M059J (cell line): ENCODE data around the gene NFATC2. TPM values are rescaled to one million over a fixed set of nuclear protein-coding genes. Genes with fewer than 3 reads are reported as not detected.

Experiments
- DNase-seq: peaks from one replicate; pipeline ENCODE4 v3.0.0-alpha.2; 2012; ENCODE audit warnings: low read depth
- total RNA-seq: library from RNA; depleted of rRNA; stranded (reverse); fragments of >200 nt; shearing (Covaris generic); gene quantifications from 2 replicates; pipeline ENCODE4 v1.2.3, GENCODE V29; 2014

Gene NFATC2
- total RNA-seq, 1 experiment from 2014 or later = 0.25 TPM

- DNase-seq = no peak
Measured at GRCh38 chr20:51375561-51375960, 167.0 kb downstream of the NFATC2 start.

GRCh38 chr20:51374961-51375360, 167.6 kb downstream of the NFATC2 start:
- no peak for DNase-seq

GRCh38 chr20:51374456-51374830, 168.1 kb downstream of the NFATC2 start:
- DNase-seq = no peak

- DNase-seq = no peak
Measured at GRCh38 chr20:51373713-51374455, 168.6 kb downstream of the NFATC2 start.

GRCh38 chr20:51372966-51373365, 169.6 kb downstream of the NFATC2 start:
- DNase-seq = no peak

- peak; percentile 82 for DNase-seq
Measured at GRCh38 chr20:51372176-51372803, 170.2 kb downstream of the NFATC2 start.

GRCh38 chr20:51371720-51372119, 170.8 kb downstream of the NFATC2 start:
- DNase-seq = no peak

GRCh38 chr20:51369503-51369902, 173.0 kb downstream of the NFATC2 start:
- no peak for DNase-seq

- peak; percentile 73 for DNase-seq
Measured at GRCh38 chr20:51368461-51369211, 173.9 kb downstream of the NFATC2 start.

- DNase-seq = peak; percentile 100
Measured at GRCh38 chr20:51366155-51366886, 176.2 kb downstream of the NFATC2 start.

- DNase-seq = peak; percentile 98
Measured at GRCh38 chr20:51365670-51366069, 176.8 kb downstream of the NFATC2 start.

GRCh38 chr20:51363813-51364212, 178.7 kb downstream of the NFATC2 start:
- no peak for DNase-seq

GRCh38 chr20:51363378-51363777, 179.1 kb downstream of the NFATC2 start:
- no peak for DNase-seq

- DNase-seq = no peak
Measured at GRCh38 chr20:51362254-51362653, 180.3 kb downstream of the NFATC2 start.

GRCh38 chr20:51361258-51361657, 181.3 kb downstream of the NFATC2 start:
- no peak for DNase-seq

- peak; percentile 100 for DNase-seq
Measured at GRCh38 chr20:51360451-51361201, 181.9 kb downstream of the NFATC2 start.

- DNase-seq = no peak
Measured at GRCh38 chr20:51359947-51360346, 182.6 kb downstream of the NFATC2 start.

GRCh38 chr20:51359401-51359800, 183.1 kb downstream of the NFATC2 start:
- DNase-seq = no peak

GRCh38 chr20:51358032-51358724, 184.3 kb downstream of the NFATC2 start:
- DNase-seq = no peak

- no peak for DNase-seq
Measured at GRCh38 chr20:51357543-51357942, 185.0 kb downstream of the NFATC2 start.

GRCh38 chr20:51356871-51357270, 185.6 kb downstream of the NFATC2 start:
- no peak for DNase-seq
